ENCODE results near the gene PRKCB. TPM values are rescaled to one million over a fixed set of nuclear protein-coding genes. Genes with fewer than 3 reads are reported as not detected.

Gene PRKCB
- total RNA-seq, 3 donors from 2014 or later = 1.3 to 5.3 (median 4.7) TPM

DNA sequence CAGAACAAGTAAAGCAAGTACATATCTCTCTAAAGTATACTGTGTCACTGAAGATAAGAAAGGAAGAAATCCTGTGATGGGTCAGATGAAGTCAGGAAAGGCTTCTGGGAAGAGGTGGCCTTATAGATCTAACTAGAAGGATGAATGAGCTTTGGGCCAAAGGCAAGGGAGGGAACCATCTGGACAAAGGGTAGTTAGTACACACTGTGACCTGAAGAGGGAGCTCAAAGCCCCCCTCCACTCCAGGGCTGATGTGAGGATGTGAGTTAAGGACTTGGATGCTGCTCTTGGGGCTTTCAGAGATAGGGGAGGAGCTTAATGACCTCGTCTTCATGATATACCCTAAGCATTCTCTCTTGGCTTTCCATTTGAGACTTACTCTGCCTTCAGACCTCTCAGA, 235.1 kb downstream of the PRKCB start:
- intact Hi-C loops (cut with DNase I; ENCODE audit: low total_unique reads) = no loop called here
- H3K4me1 ChIP-seq = no peaks in the 10 kb centered on the region
- TF ChIP-seq POLR2AphosphoS5 (IDR thresholded peaks at IDR 0.05) = no peak
- no peak for TF ChIP-seq POLR2A (IDR thresholded peaks at IDR 0.05)
- TF ChIP-seq, protein P1, sequence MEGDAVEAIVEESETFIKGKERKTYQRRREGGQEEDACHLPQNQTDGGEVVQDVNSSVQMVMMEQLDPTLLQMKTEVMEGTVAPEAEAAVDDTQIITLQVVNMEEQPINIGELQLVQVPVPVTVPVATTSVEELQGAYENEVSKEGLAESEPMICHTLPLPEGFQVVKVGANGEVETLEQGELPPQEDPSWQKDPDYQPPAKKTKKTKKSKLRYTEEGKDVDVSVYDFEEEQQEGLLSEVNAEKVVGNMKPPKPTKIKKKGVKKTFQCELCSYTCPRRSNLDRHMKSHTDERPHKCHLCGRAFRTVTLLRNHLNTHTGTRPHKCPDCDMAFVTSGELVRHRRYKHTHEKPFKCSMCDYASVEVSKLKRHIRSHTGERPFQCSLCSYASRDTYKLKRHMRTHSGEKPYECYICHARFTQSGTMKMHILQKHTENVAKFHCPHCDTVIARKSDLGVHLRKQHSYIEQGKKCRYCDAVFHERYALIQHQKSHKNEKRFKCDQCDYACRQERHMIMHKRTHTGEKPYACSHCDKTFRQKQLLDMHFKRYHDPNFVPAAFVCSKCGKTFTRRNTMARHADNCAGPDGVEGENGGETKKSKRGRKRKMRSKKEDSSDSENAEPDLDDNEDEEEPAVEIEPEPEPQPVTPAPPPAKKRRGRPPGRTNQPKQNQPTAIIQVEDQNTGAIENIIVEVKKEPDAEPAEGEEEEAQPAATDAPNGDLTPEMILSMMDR (IDR thresholded peaks at IDR 0.05) = no peak
- no peaks in the 10 kb centered on the region for H3K36me3 ChIP-seq
- H3K4me3 ChIP-seq = no peak overlapping the region
- no peaks in the 10 kb centered on the region for H3K27me3 ChIP-seq
- H3K27ac ChIP-seq = no peak overlapping the region
- DNase-seq (ENCODE audit: low spot score in 2 of 2) = no peak
- no peaks in the 10 kb centered on the region for H3K9me3 ChIP-seq

DNA sequence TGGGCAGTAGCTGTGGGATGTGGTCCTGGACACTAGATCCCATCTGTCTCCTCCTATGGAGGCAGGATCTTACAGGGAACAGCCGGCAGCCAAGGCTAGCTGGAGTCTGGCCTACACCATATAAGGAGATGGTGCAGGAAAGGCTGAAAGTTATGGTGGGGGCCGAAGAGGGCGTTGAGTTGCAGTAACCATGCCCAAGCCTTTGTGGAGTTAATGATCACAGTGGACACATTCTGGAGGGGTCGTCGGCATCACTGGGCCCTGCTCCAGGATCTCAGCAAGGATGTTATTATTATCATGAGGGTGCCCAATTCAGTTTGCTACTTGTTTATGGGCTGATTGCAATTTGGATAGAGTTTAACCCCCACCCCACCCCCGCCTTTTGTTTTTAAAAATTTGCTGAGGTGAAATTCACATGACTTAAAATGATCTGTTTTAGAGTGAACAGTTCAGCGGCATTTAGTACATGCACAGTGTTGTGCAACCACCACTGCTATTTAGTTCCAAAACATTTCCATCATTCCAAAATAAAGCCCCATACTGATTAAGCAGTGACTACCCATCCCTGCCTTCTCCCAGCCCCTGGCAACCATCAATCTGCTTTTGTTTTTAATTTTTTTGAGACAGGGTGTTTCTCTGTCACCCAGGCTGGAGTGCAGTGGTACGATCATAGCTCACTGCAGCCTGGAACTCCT, 236.0 kb downstream of the PRKCB start:
- Histone ChIP-seq H3K27ac (no peak overlapping the region), H3K36me3 (no peaks in the 10 kb centered on the region), H3K4me3 (no peak overlapping the region), H3K9me3 (no peaks in the 10 kb centered on the region), H3K27me3 (peaks cover 0 to under 1% of the 10 kb centered on the region in 2 donors), H3K4me1 (no peaks in the 10 kb centered on the region)
- intact Hi-C loops (cut with DNase I; ENCODE audit: low total_unique reads) = no loop called here
- no peak for TF ChIP-seq POLR2A (IDR thresholded peaks at IDR 0.05)
- TF ChIP-seq POLR2AphosphoS5 (IDR thresholded peaks at IDR 0.05) = no peak
- TF ChIP-seq, protein P1 (IDR thresholded peaks at IDR 0.05) = no peak
- DNase-seq (ENCODE audit: low spot score in 2 of 2) = no peak

DNA sequence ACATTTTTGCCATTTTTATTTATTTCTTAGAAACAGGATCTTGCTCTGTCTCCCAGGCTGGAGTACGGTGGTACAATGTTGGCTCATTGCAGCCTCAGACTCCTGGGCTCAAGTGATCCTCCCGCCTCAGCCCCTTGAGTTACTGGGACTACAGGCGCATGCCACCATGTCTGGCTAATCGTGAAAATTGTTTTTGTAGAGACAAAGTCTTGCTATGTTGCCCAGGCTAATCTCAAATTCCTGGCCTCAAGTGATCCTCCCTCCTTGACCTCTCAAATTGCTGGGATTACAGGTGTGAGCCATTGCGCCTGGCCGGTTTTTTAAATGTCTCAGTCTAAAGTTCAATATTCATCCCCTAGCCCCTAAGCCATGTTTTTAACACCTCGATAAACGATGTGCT, 237.5 kb downstream of the PRKCB start:
- no peaks in the 10 kb centered on the region for H3K9me3 ChIP-seq
- H3K27me3 ChIP-seq = peaks cover 0 to 4% of the 10 kb centered on the region in 2 donors
- intact Hi-C loops (cut with DNase I; ENCODE audit: low total_unique reads) = no loop called here
- no peaks in the 10 kb centered on the region for H3K36me3 ChIP-seq
- TF ChIP-seq POLR2A (IDR thresholded peaks at IDR 0.05) = no peak
- TF ChIP-seq, protein P1 (IDR thresholded peaks at IDR 0.05) = no peak
- TF ChIP-seq POLR2AphosphoS5 (IDR thresholded peaks at IDR 0.05) = no peak
- DNase-seq (ENCODE audit: low spot score in 2 of 2) = no peak
- H3K4me1 ChIP-seq = no peaks in the 10 kb centered on the region
- no peak overlapping the region for H3K4me3 ChIP-seq
- no peak overlapping the region for H3K27ac ChIP-seq

DNA sequence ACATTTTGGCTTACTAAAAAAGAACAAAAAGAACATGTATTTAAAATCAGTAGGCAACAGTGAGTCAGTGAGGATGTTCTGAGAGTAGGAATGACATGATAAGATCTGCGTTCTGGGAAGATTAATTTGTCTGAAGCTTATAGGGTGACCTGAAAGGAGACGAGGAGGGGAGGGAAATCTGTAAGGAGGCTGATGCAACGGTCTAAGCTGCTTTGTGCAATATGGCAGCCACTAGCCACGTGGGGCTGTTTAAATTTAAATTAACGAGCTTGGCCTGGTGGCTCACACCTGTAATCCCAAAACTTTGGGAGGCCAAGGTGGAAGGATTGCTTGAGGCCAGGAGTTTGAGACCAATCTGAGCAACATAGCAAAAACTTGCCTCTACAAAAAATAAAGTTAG, 238.8 kb downstream of the PRKCB start:
- no peaks in the 10 kb centered on the region for H3K9me3 ChIP-seq
- no peaks in the 10 kb centered on the region for H3K4me1 ChIP-seq
- H3K27ac ChIP-seq = no peak overlapping the region
- peaks cover 0 to 12% of the 10 kb centered on the region in 2 donors for H3K27me3 ChIP-seq
- H3K4me3 ChIP-seq = no peak overlapping the region
- no peak for DNase-seq (ENCODE audit: low spot score in 2 of 2)
- H3K36me3 ChIP-seq = no peaks in the 10 kb centered on the region
- TF ChIP-seq, protein P1 (IDR thresholded peaks at IDR 0.05) = no peak
- TF ChIP-seq POLR2A (IDR thresholded peaks at IDR 0.05) (no peak), POLR2AphosphoS5 (IDR thresholded peaks at IDR 0.05) (no peak)
- intact Hi-C loops (cut with DNase I; ENCODE audit: low total_unique reads) = no loop called here

DNA sequence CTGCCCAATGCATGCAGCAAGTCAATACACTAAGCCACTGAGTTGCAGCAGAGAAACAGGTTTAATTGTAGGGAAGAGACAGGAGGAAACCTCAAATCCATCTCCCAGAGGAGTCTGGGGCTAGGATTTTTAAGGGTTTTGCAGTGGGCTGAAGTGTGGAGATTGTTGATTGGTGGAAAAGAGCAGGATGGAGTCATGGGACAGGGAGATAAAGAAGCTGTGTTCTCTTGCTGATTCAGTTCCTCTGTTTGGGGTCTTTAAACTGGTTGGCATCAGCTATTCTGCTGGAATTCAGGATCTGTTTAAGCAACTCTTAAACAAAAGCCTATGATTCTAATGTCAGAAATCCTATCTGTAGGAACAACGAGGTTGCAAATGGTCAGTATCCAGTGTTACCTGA, 239.5 kb downstream of the PRKCB start:
- Histone ChIP-seq H3K27ac (no peak overlapping the region), H3K27me3 (peaks cover 0 to 12% of the 10 kb centered on the region in 2 donors), H3K4me1 (no peaks in the 10 kb centered on the region), H3K36me3 (no peaks in the 10 kb centered on the region), H3K9me3 (no peaks in the 10 kb centered on the region), H3K4me3 (no peak overlapping the region)
- intact Hi-C loops (cut with DNase I; ENCODE audit: low total_unique reads) = no loop called here
- DNase-seq (ENCODE audit: low spot score in 2 of 2) = no peak
- no peak for TF ChIP-seq POLR2AphosphoS5 (IDR thresholded peaks at IDR 0.05)
- TF ChIP-seq, protein P1 (IDR thresholded peaks at IDR 0.05) = no peak
